Adrenal gland (tissue), 12 donors: Measurements from ENCODE around the gene CARD6. TPM values are rescaled to one million over a fixed set of nuclear protein-coding genes. Genes with fewer than 3 reads are reported as not detected.
A peak's percentile ranks its signal among the peaks of the same experiment; 100 is the strongest.

ENCODE experiments used
- DNase-seq, 7 donors: peaks; one replicate each; pipeline ENCODE4 v3.0.0-alpha.2; 2019 to 2020
- H3K27ac ChIP-seq, 5 donors: fragments of 200-600 bp; sonication (generic) in 4 of 5; 1 replicate in 3 of 5; 2 replicates in 2 of 5; pipeline versions ENCODE4 v1.5.1 to v1.8.0; 2016 to 2020; ENCODE audit warnings: mild to moderate bottlenecking in 1 of 5
- H3K27me3 ChIP-seq: fragments of 200-600 bp; 2 replicates; pipeline ENCODE4 v1.8.0; 2021
- H3K36me3 ChIP-seq, 2 donors: fragments of 200-600 bp; replicated peaks in 1 of 2; 1 replicate in 1 of 2; 2 replicates in 1 of 2; pipeline versions ENCODE4 v1.5.1 to v1.8.0; 2018 to 2022
- H3K4me1 ChIP-seq, 2 donors: fragments of 200-600 bp; replicated peaks in 1 of 2; 1 replicate in 1 of 2; 2 replicates in 1 of 2; pipeline versions ENCODE4 v1.5.1 to v1.8.0; 2018 to 2021
- H3K4me3 ChIP-seq, 4 donors: fragments of 200-600 bp; sonication (generic) in 3 of 4; one replicate each; pipeline ENCODE4 v1.5.1; 2016 to 2018
- H3K9me3 ChIP-seq, 3 donors: fragments of 200-600 bp; sonication (generic) in 1 of 3; replicated peaks in 1 of 3; 1 replicate in 2 of 3; 2 replicates in 1 of 3; pipeline versions ENCODE4 v1.5.1 to v1.8.0; 2016 to 2021
- CTCF ChIP-seq, 6 experiments: fragments of 450-650 bp in 4 of 6; fragments of 200-600 bp in 2 of 6; sonication (generic) in 1 of 6; IDR thresholded peaks; 1 replicate in 5 of 6; 2 replicates in 1 of 6; pipeline versions ENCODE4 v1.5.1 to v1.8.0; 2016 to 2021; ENCODE audit warnings: antibody characterized with exemption in 6 of 6, mild to moderate bottlenecking in 2 of 6, moderate library complexity in 1 of 6
- POLR2A ChIP-seq, 2 donors: fragments of 450-650 bp; IDR thresholded peaks; one replicate each; pipeline ENCODE4 v1.6.1; 2017; ENCODE audit warnings: antibody characterized with exemption in 2 of 2, mild to moderate bottlenecking in 2 of 2, moderate library complexity in 1 of 2
- WGBS, 4 donors: extraction: QIAGEN DNeasy Blood & Tissue Kit in 2 of 4; methylation state at CpG; one replicate each; pipeline versions ENCODE4 v1.1.5 to v1.1.7; 2013 to 2017; 5-methylcytosine and 5-hydroxymethylcytosine counted together
- intact Hi-C, 2 donors: fragments of 100-400 bp; cut with DNase I; formaldehyde crosslinking; loops; one replicate each; pipeline versions ENCODE4 v1.14.1 to v1.15.0; 2022 to 2023
- polyA plus RNA-seq, 3 donors: library from polyadenylated mRNA; stranded (reverse); fragments of 200-250 nt in 2 of 3; fragments of 350-450 nt in 1 of 3; fragmentation: Illumina TruSeq in 1 of 3; extraction: RNeasy Lipid Tissue Mini Kit (QIAGEN cat#74804) in 1 of 3; gene quantifications; one replicate each; pipeline ENCODE4 v1.2.3, GENCODE V29; 2013 to 2014
- total RNA-seq, 9 donors: library from RNA; depleted of rRNA in 4 of 9; stranded (reverse); fragments of >200 nt in 4 of 9; fragments of 120-200 nt in 1 of 9; fragmentation: NEBNext Ultra II Directional in 1 of 9; extraction: Animal tissue kit (Norgen Biotek cat#: 25700) in 1 of 9; gene quantifications; one replicate each; pipeline versions ENCODE4 v1.1.0 to v1.2.4, GENCODE V29; 2013 to 2023
- donor health status: healthy with polysubstance abuse.
- donor health status: Bipolar disorder and iron deficiency.
- donor health status: DM: yes; HTN: yes; CAD: no.
- donor health status: DM: no; HTN: no; CAD: no.
- donor health status: DM: no; HTN: no; CAD: no.
- donor health status: DM: yes; HTN: yes; CAD: no.

The CARD6 gene
- total and polyA plus RNA-seq, 12 donors = 6.5 to 33.1 (median 27.6) TPM

GRCh38 chr5:40799258-40799657, 41.9 kb upstream of the CARD6 start:
- TF ChIP-seq CTCF (IDR thresholded peaks at IDR 0.05) = no peak
- TF ChIP-seq POLR2A (IDR thresholded peaks at IDR 0.05) = no peak
- intact Hi-C loops = no loop called here
- H3K4me3 ChIP-seq = peak overlapping the region in 1 of 4 donors; percentile 100
- H3K36me3 ChIP-seq = no peaks in the 10 kb centered on the region
- no peaks in the 10 kb centered on the region for H3K9me3 ChIP-seq
- H3K27ac ChIP-seq = no peak overlapping the region
- 0 to 5% (median 0%) methylated on average over 1 of the region's 1 CpG for WGBS, 4 donors
- H3K27me3 ChIP-seq = no peaks in the 10 kb centered on the region
- DNase-seq = no peak
- peaks cover 9 to 28% of the 10 kb centered on the region in 2 donors for H3K4me1 ChIP-seq

GRCh38 chr5:40801771-40802562, 39.2 kb upstream of the CARD6 start:
- H3K27ac ChIP-seq = no peak overlapping the region
- DNase-seq = no peak
- no peaks in the 10 kb centered on the region for H3K36me3 ChIP-seq
- no peaks in the 10 kb centered on the region for H3K9me3 ChIP-seq
- 82 to 94% (median 90%) methylated on average over 8 of the region's 8 CpGs for WGBS, 4 donors
- peaks cover 4 to 11% of the 10 kb centered on the region in 2 donors for H3K4me1 ChIP-seq
- H3K27me3 ChIP-seq = no peaks in the 10 kb centered on the region
- TF ChIP-seq CTCF (IDR thresholded peaks at IDR 0.05) (no peak), POLR2A (IDR thresholded peaks at IDR 0.05) (no peak)
- intact Hi-C loops = no loop called here
- no peak overlapping the region for H3K4me3 ChIP-seq

- Histone ChIP-seq H3K4me3 (no peak overlapping the region), H3K27me3 (no peaks in the 10 kb centered on the region), H3K27ac (no peak overlapping the region), H3K4me1 (no peaks in the 10 kb centered on the region), H3K36me3 (no peaks in the 10 kb centered on the region), H3K9me3 (no peaks in the 10 kb centered on the region)
- TF ChIP-seq POLR2A (IDR thresholded peaks at IDR 0.05) = no peak
- no peak for TF ChIP-seq CTCF (IDR thresholded peaks at IDR 0.05)
- WGBS, 4 donors = 0 to 78% (median 31%) methylated on average over 1 of the region's 1 CpG
- intact Hi-C loops = no loop called here
- DNase-seq = no peak
These were observed 29.0 kb upstream of the CARD6 start for GRCh38 chr5:40812125-40812524.

GRCh38 chr5:40813698-40814281, 27.4 kb upstream of the CARD6 start:
- Histone ChIP-seq H3K36me3 (no peaks in the 10 kb centered on the region), H3K9me3 (no peaks in the 10 kb centered on the region), H3K4me3 (no peak overlapping the region), H3K27ac (no peak overlapping the region), H3K27me3 (no peaks in the 10 kb centered on the region), H3K4me1 (no peaks in the 10 kb centered on the region)
- no peak for TF ChIP-seq POLR2A (IDR thresholded peaks at IDR 0.05)
- no peak for TF ChIP-seq CTCF (IDR thresholded peaks at IDR 0.05)
- DNase-seq = no peak
- WGBS, 4 donors = 86 to 100% (median 90%) methylated on average over 1 to 2 of the region's 2 CpGs
- intact Hi-C loops = no loop called here
